SK-N-SH (cell line): ENCODE data around the gene MYBBP1A. TPM values are rescaled to one million over a fixed set of nuclear protein-coding genes. Genes with fewer than 3 reads are reported as not detected.

ENCODE experiments used
- CTCF ChIA-PET: fragments of 300-600, 350-600 bp; formaldehyde crosslinking; extraction: SDS; loops from one replicate; lab custom pipeline; 2021; lab: Yijun Ruan, JAX
- POLR2A ChIA-PET: fragments of 350-600 bp; sonication (Branson Sonifier 250); formaldehyde crosslinking; extraction: SDS; loops from one replicate; lab custom pipeline; 2020; ENCODE audit warnings: antibody characterized with exemption, inconsistent platforms; lab: Yijun Ruan, JAX
- DNase-seq: peaks from one replicate; pipeline ENCODE4 v3.0.0; 2012
- H2AFZ ChIP-seq: fragments of 200-600 bp; sonication (generic); 2 replicates; pipeline ENCODE4 v1.8.1; 2016; ENCODE audit warnings: antibody characterized with exemption, mild to moderate bottlenecking, low read depth
- H3F3A ChIP-seq: fragments of 200-600 bp; sonication (generic); replicated peaks from 2 replicates; pipeline ENCODE3; 2016; ENCODE audit warnings: antibody characterized with exemption, mild to moderate bottlenecking; ENCODE audit not compliant: insufficient read depth
- H3K27ac ChIP-seq, 2 experiments: fragments of 200-500 bp in 1 of 2; fragments of 200-600 bp in 1 of 2; sonication (Bioruptor generic) in 1 of 2; sonication (generic), shearing (Covaris generic) in 1 of 2; 2 replicates each; pipeline versions ENCODE4 v1.5.1 to v1.6.1; 2014 to 2016; ENCODE audit warnings: low read depth in 2 of 2, inconsistent platforms in 1 of 2, low read length in 1 of 2, mild to moderate bottlenecking in 1 of 2, mixed read lengths in 1 of 2
- H3K27me3 ChIP-seq: fragments of 200-600 bp; sonication (generic), shearing (Covaris generic); 2 replicates; pipeline ENCODE4 v1.6.1; 2016; ENCODE audit warnings: mixed run types; ENCODE audit not compliant: insufficient read depth
- H3K36me3 ChIP-seq, 2 experiments: fragments of 200-500 bp in 1 of 2; fragments of 200-600 bp in 1 of 2; sonication (Bioruptor generic) in 1 of 2; sonication (generic) in 1 of 2; replicated peaks in 1 of 2; 2 replicates each; pipeline versions ENCODE3 to v1.5.1; 2014 to 2016; ENCODE audit warnings: low read length in 1 of 2, mild to moderate bottlenecking in 1 of 2; ENCODE audit not compliant: insufficient read depth in 2 of 2, control insufficient read depth in 1 of 2
- H3K4me1 ChIP-seq, 2 experiments: fragments of 200-500 bp in 1 of 2; fragments of 200-600 bp in 1 of 2; sonication (Bioruptor generic) in 1 of 2; sonication (generic), shearing (Covaris generic) in 1 of 2; 2 replicates each; pipeline versions ENCODE4 v1.5.1 to v1.6.1; 2014 to 2016; ENCODE audit warnings: low read depth in 1 of 2, low read length in 1 of 2, mixed run types in 1 of 2; ENCODE audit not compliant: insufficient read depth in 2 of 2, control insufficient read depth in 1 of 2
- H3K4me2 ChIP-seq: fragments of 200-600 bp; sonication (generic), shearing (Covaris generic); 2 replicates; pipeline ENCODE4 v1.6.1; 2017; ENCODE audit warnings: mixed run types
- H3K4me3 ChIP-seq, 2 experiments: fragments of 200-500 bp in 1 of 2; fragments of 200-600 bp in 1 of 2; sonication (Bioruptor generic) in 1 of 2; sonication (generic), shearing (Covaris generic) in 1 of 2; 2 replicates each; pipeline versions ENCODE4 v1.5.1 to v1.8.1; 2014 to 2016; ENCODE audit warnings: low read depth in 2 of 2, inconsistent platforms in 1 of 2, low read length in 1 of 2, mild to moderate bottlenecking in 1 of 2, mixed read lengths in 1 of 2, moderate library complexity in 1 of 2
- H3K79me2 ChIP-seq: fragments of 200-600 bp; sonication (generic); 2 replicates; pipeline ENCODE4 v1.8.1; 2017; ENCODE audit warnings: mild to moderate bottlenecking; ENCODE audit not compliant: insufficient read depth
- H3K9ac ChIP-seq: fragments of 200-600 bp; sonication (generic); 2 replicates; pipeline ENCODE4 v1.6.1; 2017; ENCODE audit warnings: mixed run types
- H3K9me2 ChIP-seq: fragments of 200-600 bp; sonication (generic); 2 replicates; pipeline ENCODE4 v1.6.1; 2017; ENCODE audit warnings: mixed run types
- H3K9me3 ChIP-seq: fragments of 200-600 bp; sonication (generic); 2 replicates; pipeline ENCODE4 v1.6.1; 2017; ENCODE audit warnings: mixed run types, mild to moderate bottlenecking, moderate library complexity
- H4K20me1 ChIP-seq: fragments of 200-600 bp; sonication (generic); 2 replicates; pipeline ENCODE4 v1.6.1; 2017; ENCODE audit warnings: mild to moderate bottlenecking, mixed run types; ENCODE audit not compliant: insufficient read depth
- CHD2 ChIP-seq: fragments of 150-350 bp; IDR thresholded peaks from 2 replicates; pipeline ENCODE4 v1.6.1; 2018; ENCODE audit warnings: low read length; ENCODE audit not compliant: partially characterized antibody
- CTCF ChIP-seq: fragments of 200-600 bp; sonication (generic); IDR thresholded peaks from 2 replicates; pipeline ENCODE4 v1.6.1; 2017; ENCODE audit warnings: antibody characterized with exemption, mild to moderate bottlenecking, moderate library complexity
- ELF1 ChIP-seq: IDR thresholded peaks from 2 replicates; pipeline ENCODE4 v1.4.0; 2012
- EP300 ChIP-seq, 2 experiments: IDR thresholded peaks; 2 replicates each; pipeline versions ENCODE4 v1.4.0 to v1.6.1; 2012; ENCODE audit warnings: borderline replicate concordance in 1 of 2, low read depth in 1 of 2, low read length in 1 of 2
- EZH2phosphoT487 ChIP-seq: fragments of 200-600 bp; sonication (generic); IDR thresholded peaks from 2 replicates; pipeline ENCODE4 v1.6.1; 2017; ENCODE audit warnings: low read depth, mixed run types, mild to moderate bottlenecking, antibody characterized with exemption, moderate library complexity, borderline replicate concordance
- FOXJ3 ChIP-seq: sonication (generic); formaldehyde crosslinking; IDR thresholded peaks from 2 replicates; pipeline ENCODE4 v1.5.1; 2020; ENCODE audit warnings: mild to moderate bottlenecking, missing genetic modification reagents
- FOXM1 ChIP-seq: IDR thresholded peaks from 2 replicates; pipeline ENCODE4 v1.4.0; 2012; ENCODE audit warnings: low read depth, mild to moderate bottlenecking
- IRF3 ChIP-seq: fragments of 150-350 bp; IDR thresholded peaks from 2 replicates; pipeline ENCODE4 v1.6.1; 2016; ENCODE audit warnings: mild to moderate bottlenecking, low read depth, low read length
- JUND ChIP-seq: IDR thresholded peaks from 2 replicates; pipeline ENCODE4 v1.4.0; 2012
- MEF2A ChIP-seq: IDR thresholded peaks from 2 replicates; pipeline ENCODE4 v1.4.0; 2012; ENCODE audit warnings: low read depth, borderline replicate concordance
- MXI1 ChIP-seq: IDR thresholded peaks from 2 replicates; pipeline ENCODE4 v1.6.1; 2012; ENCODE audit warnings: mild to moderate bottlenecking, low read depth, low read length, improper control_type of control experiment
- NRF1 ChIP-seq: IDR thresholded peaks from 2 replicates; pipeline ENCODE4 v1.6.1; 2012; ENCODE audit warnings: low read depth, mild to moderate bottlenecking, low read length
- PBX3 ChIP-seq: IDR thresholded peaks from 2 replicates; pipeline ENCODE4; 2012
- RAD21 ChIP-seq: IDR thresholded peaks from 2 replicates; pipeline ENCODE4 v1.6.1; 2012; ENCODE audit warnings: mild to moderate bottlenecking, low read length
- RCOR1 ChIP-seq: fragments of 150-350 bp; IDR thresholded peaks from 2 replicates; pipeline ENCODE4 v1.6.1; 2017; ENCODE audit warnings: antibody characterized with exemption, low read length
- RFX5 ChIP-seq: IDR thresholded peaks from 2 replicates; pipeline ENCODE4 v1.6.1; 2012; ENCODE audit warnings: mild to moderate bottlenecking, improper control_type of control experiment, low read length
- RXRA ChIP-seq: IDR thresholded peaks from 2 replicates; pipeline ENCODE4 v1.4.0; 2012; ENCODE audit warnings: low read depth, mild to moderate bottlenecking, borderline replicate concordance
- SIN3A ChIP-seq: IDR thresholded peaks from 2 replicates; pipeline ENCODE4 v1.6.1; 2012; ENCODE audit warnings: low read depth, mild to moderate bottlenecking, low read length, moderate library complexity, borderline replicate concordance
- TAF1 ChIP-seq: IDR thresholded peaks from 2 replicates; pipeline ENCODE4 v1.6.1; 2012; ENCODE audit warnings: low read depth, mild to moderate bottlenecking, low read length, moderate library complexity, borderline replicate concordance
- TEAD4 ChIP-seq: IDR thresholded peaks from 2 replicates; pipeline ENCODE4 v1.4.0; 2012; ENCODE audit warnings: mild to moderate bottlenecking, borderline replicate concordance; ENCODE audit not compliant: insufficient read depth
- USF2 ChIP-seq: fragments of 150-350 bp; IDR thresholded peaks from 2 replicates; pipeline ENCODE4 v1.6.1; 2017; ENCODE audit warnings: antibody characterized with exemption, low read length, low read depth, borderline replicate concordance
- YY1 ChIP-seq: IDR thresholded peaks from 2 replicates; pipeline ENCODE4 v1.4.0; 2012; ENCODE audit warnings: low read depth, mild to moderate bottlenecking
- WGBS: methylation state at CpG from one replicate; pipeline ENCODE4 v1.1.6; 2017; ENCODE audit warnings: low lambda C conversion rate; 5-methylcytosine and 5-hydroxymethylcytosine counted together
- polyA plus RNA-seq, 3 experiments: library from polyadenylated mRNA; depleted of rRNA; stranded (reverse); fragments of >200 nt; gene quantifications; 2 replicates each; pipeline ENCODE4 v1.2.3, GENCODE V29; 2012
- TF ChIP-seq, protein P1 (sequence below): IDR thresholded peaks from 2 replicates; pipeline ENCODE4 v1.4.0; 2012; ENCODE audit warnings: low read depth, borderline replicate concordance

The MYBBP1A gene
- polyA plus RNA-seq, 1 of the 3 experiments (the other 2 are of a cell fraction) = 93.0 TPM

DNA sequence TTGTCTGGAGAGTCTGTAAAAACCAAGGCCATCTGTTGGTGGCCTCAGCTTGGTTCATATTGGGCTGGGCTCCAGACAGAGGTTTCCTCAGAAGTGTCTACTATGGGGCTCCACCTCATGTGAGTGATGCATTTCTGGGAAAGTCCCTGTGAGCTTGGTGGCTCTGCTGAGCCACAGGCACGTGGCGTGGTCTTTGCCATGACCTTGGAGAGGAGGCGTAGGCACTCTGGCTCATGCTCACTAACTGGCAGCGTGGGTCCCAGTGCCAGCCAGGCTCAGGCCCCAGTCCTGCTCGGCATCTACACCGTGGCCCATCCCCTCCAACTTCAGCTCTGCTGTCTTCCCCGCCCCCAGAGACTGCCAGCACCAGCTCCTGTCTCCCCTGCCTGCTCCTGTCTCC is 18.5 kb upstream of the MYBBP1A start:
- DNase-seq = no peak
- Histone ChIP-seq H3K27me3 (peaks cover 24% of the 10 kb centered on the region; the same call in 1 of the 2 replicates), H3K36me3 (no peaks in the 10 kb centered on the region), H3K4me2 (no peak overlapping the region), H3K9me2 (no peaks in the 10 kb centered on the region), H3K4me3 (no peak overlapping the region), H3K4me1 (no peaks in the 10 kb centered on the region), H3F3A (no peaks in the 10 kb centered on the region), H4K20me1 (no peaks in the 10 kb centered on the region), H3K9ac (no peak overlapping the region), H2AFZ (no peak overlapping the region), H3K79me2 (no peaks in the 10 kb centered on the region), H3K9me3 (no peaks in the 10 kb centered on the region), H3K27ac (no peak overlapping the region)
- ChIA-PET CTCF (interaction anchor here (0.8 to 5.6 kb wide), 2 partner anchors 8 to 52 kb away, joined by 6 to 25 read pairs; no protein-coding TSS in a partner anchor), POLR2A (no interaction called here)
- no peak for TF ChIP-seq FOXM1
- TF ChIP-seq RXRA = no peak
- TF ChIP-seq TEAD4 = no peak
- no peak for TF ChIP-seq ELF1
- no peak for TF ChIP-seq MXI1
- no peak for TF ChIP-seq FOXJ3 (CRISPR knock-in tag)
- TF ChIP-seq RCOR1 = no peak
- no peak for TF ChIP-seq YY1
- no peak for TF ChIP-seq NRF1
- no peak for TF ChIP-seq PBX3
- TF ChIP-seq TAF1 = no peak
- TF ChIP-seq MEF2A = no peak
- TF ChIP-seq SIN3A = no peak
- TF ChIP-seq, protein P1, sequence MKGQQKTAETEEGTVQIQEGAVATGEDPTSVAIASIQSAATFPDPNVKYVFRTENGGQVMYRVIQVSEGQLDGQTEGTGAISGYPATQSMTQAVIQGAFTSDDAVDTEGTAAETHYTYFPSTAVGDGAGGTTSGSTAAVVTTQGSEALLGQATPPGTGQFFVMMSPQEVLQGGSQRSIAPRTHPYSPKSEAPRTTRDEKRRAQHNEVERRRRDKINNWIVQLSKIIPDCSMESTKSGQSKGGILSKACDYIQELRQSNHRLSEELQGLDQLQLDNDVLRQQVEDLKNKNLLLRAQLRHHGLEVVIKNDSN = no peak
- no peak for TF ChIP-seq EP300 (IDR thresholded peaks at IDR 0.05; ENCODE audit: borderline replicate concordance in 1 of 2, low read depth in 1 of 2, low read length in 1 of 2)
- no peak for TF ChIP-seq RAD21
- TF ChIP-seq CHD2 = no peak
- TF ChIP-seq EZH2phosphoT487 = no peak
- WGBS = 43% methylated on average over 4 of the region's 7 CpGs

GRCh38 chr17:4573115-4573514 is 17.9 kb upstream of the MYBBP1A start:
- no peak for DNase-seq
- no peak overlapping the region for H3K27ac ChIP-seq
- H3K27me3 ChIP-seq = peaks cover 24% of the 10 kb centered on the region; the same call in 1 of the 2 replicates
- no peak overlapping the region for H2AFZ ChIP-seq
- ChIA-PET CTCF (interaction anchor here (5.6 kb wide), 1 partner anchor 53 kb away, joined by 25 read pairs; no protein-coding TSS in a partner anchor), POLR2A (no interaction called here)
- H3K79me2 ChIP-seq = no peaks in the 10 kb centered on the region
- no peak overlapping the region for H3K4me3 ChIP-seq
- no peaks in the 10 kb centered on the region for H3K4me1 ChIP-seq
- no peak overlapping the region for H3K9ac ChIP-seq
- H3F3A ChIP-seq = no peaks in the 10 kb centered on the region
- WGBS = 61% methylated on average over 4 of the region's 4 CpGs
- no peak overlapping the region for H3K4me2 ChIP-seq
- H3K36me3 ChIP-seq = no peaks in the 10 kb centered on the region
- no peaks in the 10 kb centered on the region for H4K20me1 ChIP-seq
- H3K9me2 ChIP-seq = no peaks in the 10 kb centered on the region
- H3K9me3 ChIP-seq = no peaks in the 10 kb centered on the region
- TF ChIP-seq TAF1 (no peak), NRF1 (no peak), CTCF (no peak), EZH2phosphoT487 (no peak), RFX5 (no peak), IRF3 (no peak), USF2 (no peak), RXRA (no peak), RCOR1 (no peak), FOXM1 (no peak), FOXJ3 (CRISPR knock-in tag) (no peak), JUND (no peak), EP300 (IDR thresholded peaks at IDR 0.05; ENCODE audit: borderline replicate concordance in 1 of 2, low read depth in 1 of 2, low read length in 1 of 2) (no peak), MEF2A (no peak)
